Measurements from ENCODE around the gene CDKN1C.

Gene CDKN1C

GRCh38 chr11:2885678-2886081 lies at the start of gene CDKN1C:
CDKN1C (minus strand) TSS chr11:2885775; CDS start chr11:2885456, 319 bp downstream.
- no peak for DNase-seq

- no peak for DNase-seq
These were observed 49.1 kb upstream of the CDKN1C start for GRCh38 chr11:2934611-2935239.

- no peak for DNase-seq
These were observed 48.5 kb upstream of the CDKN1C start for GRCh38 chr11:2934021-2934550.

- no peak for DNase-seq
These were observed 47.9 kb upstream of the CDKN1C start for GRCh38 chr11:2933375-2934020.

- DNase-seq: no peak
These were observed 47.3 kb upstream of the CDKN1C start for GRCh38 chr11:2932850-2933251.

- no peak for DNase-seq
These were observed 46.5 kb upstream of the CDKN1C start for GRCh38 chr11:2931771-2932738.

- no peak for DNase-seq
These were observed 45.8 kb upstream of the CDKN1C start for GRCh38 chr11:2931420-2931746.

- no peak for DNase-seq
These were observed 45.3 kb upstream of the CDKN1C start for GRCh38 chr11:2930704-2931419.

- DNase-seq: no peak
These were observed 44.6 kb upstream of the CDKN1C start for GRCh38 chr11:2929950-2930703.

- DNase-seq: no peak
These were observed 44.0 kb upstream of the CDKN1C start for GRCh38 chr11:2929531-2929949.

- DNase-seq: no peak
These were observed 43.3 kb upstream of the CDKN1C start, which contains the start of gene PHLDA2 for GRCh38 chr11:2928605-2929530. PHLDA2 (minus strand) TSS chr11:2929420; CDS start chr11:2929364, 56 bp downstream.

GRCh38 chr11:2927851-2928604 lies 42.5 kb upstream of the CDKN1C start:
- no peak for DNase-seq

GRCh38 chr11:2927121-2927800 lies 41.7 kb upstream of the CDKN1C start:
- no peak for DNase-seq

- no peak for DNase-seq
These were observed 41.1 kb upstream of the CDKN1C start for GRCh38 chr11:2926611-2927051.

GRCh38 chr11:2924821-2925675 lies 39.5 kb upstream of the CDKN1C start:
- no peak for DNase-seq

- DNase-seq: no peak
These were observed 38.8 kb upstream of the CDKN1C start for GRCh38 chr11:2924381-2924780.

- DNase-seq: no peak
These were observed 38.1 kb upstream of the CDKN1C start for GRCh38 chr11:2923446-2924375.
